OCI-LY7 (cell line): Measurements from ENCODE around the gene CIP2A.

Experiments used
- CTCF ChIP-seq: fragments of 200-600 bp; sonication (generic); conservative IDR thresholded peaks from 2 replicates; pipeline ENCODE4 v1.5.1; 2014; ENCODE audit warnings: mild to moderate bottlenecking, antibody characterized with exemption, low read length, moderate library complexity, mixed read lengths
- EZH2phosphoT487 ChIP-seq: fragments of 200-600 bp; sonication (generic); IDR thresholded peaks from 2 replicates; pipeline ENCODE4 v1.6.1; 2018; ENCODE audit warnings: low read depth, borderline replicate concordance, mild to moderate bottlenecking, mixed run types, antibody characterized with exemption, low read length, moderate library complexity, mixed read lengths

GRCh38 chr3:108590460-108590859 lies 1.2 kb upstream of the CIP2A start:
- TF ChIP-seq CTCF: no peak
- no peak for TF ChIP-seq EZH2phosphoT487
